ENCODE data around the gene FCHSD1. TPM values are rescaled to one million over a fixed set of nuclear protein-coding genes. Genes with fewer than 3 reads are reported as not detected.

Gene FCHSD1
- total RNA-seq (2012; rRNA removed) (32.8 and 33.2 TPM in 2 replicates), polyA plus RNA-seq (2012; rRNA removed) (58.7 and 62.1 TPM in 2 replicates), Bru-seq, nascent RNA (percentile 69 among the genes with signal in this experiment), BruChase-seq, experiment 1, labeled RNA remaining after a 6-hour chase (percentile 72 among the genes with signal in this experiment), BruChase-seq, experiment 2, labeled RNA remaining after a 2-hour chase (percentile 81 among the genes with signal in this experiment)
- polyA plus RNA-seq (2012; cell fraction: cytosol; rRNA removed) = 28.5 and 58.9 TPM in 2 replicates
- polyA plus RNA-seq (2012; cell fraction: nucleus; rRNA removed; ENCODE audit: low replicate concordance) = 598 and 798 TPM in 2 replicates
- long read RNA-seq, partial matches to known transcripts = 7 of 27 reads
- long read RNA-seq, other reads (novel, unspliced or antisense) = 19 of 27 reads

GRCh38 chr5:141650851-141651727, at the start of gene FCHSD1:
Gene FCHSD1, minus strand, starts transcription at chr5:141651418. Its CDS starts 50 bp downstream, at chr5:141651368.
- no peak within 1 kb of the TSS for H2BK20ac ChIP-seq (ENCODE audit: low read depth, low read length)
- peak within 1 kb of the TSS; percentile 92 for H2AK5ac ChIP-seq (ENCODE audit: low read depth, low read length)
- peaks cover 30% of the 10 kb centered on the region for H3K36me3 ChIP-seq (ENCODE audit: control insufficient read depth, insufficient read depth, low read length)
- ChIA-PET CTCF (no interaction called here), POLR2A (ENCODE audit: unreplicated experiment) (interaction anchor here (0.6 kb wide), 1 partner anchor 32 kb away, joined by 6 read pairs; the partner anchor contains the start of gene DIAPH1)
- peaks cover 13% of the 10 kb centered on the region; the same call in 1 of the 2 replicates for H3K4me1 ChIP-seq (ENCODE audit: control insufficient read depth, insufficient read depth, low read length)
- TF ChIP-seq POLR2A (IDR thresholded peaks at IDR 0.05; ENCODE audit: low read depth, low read length) (peak; percentile 62), RCOR1 (IDR thresholded peaks at IDR 0.05; ENCODE audit: insufficient replicate concordance, low read length) (no peak)
- H2BK120ac ChIP-seq (ENCODE audit: low read depth, low read length) = 0 out of 2 replicates have a peak within 1 kb of the TSS, but pooled peaks have one; percentile 1
- peak within 1 kb of the TSS; percentile 93 for H3K9ac ChIP-seq (ENCODE audit: low read depth, low read length)
- H4K8ac ChIP-seq (ENCODE audit: low read depth in 2 of 2, low read length in 2 of 2) = peak within 1 kb of the TSS; percentile 84 to 98; a peak in 3 of 4 replicates
- H3K79me1 ChIP-seq (ENCODE audit: low read depth in 1 of 2, low read length in 2 of 2) = peaks cover 10 to 17% of the 10 kb centered on the region in 2 experiments
- no peaks in the 10 kb centered on the region; the same call in 1 of the 2 replicates for H3K9me1 ChIP-seq (ENCODE audit: insufficient read depth, low read length)
- no TSS peak for BruUV-seq (replicated peaks)
- peaks cover 3% of the 10 kb centered on the region; the same call in 1 of the 2 replicates for H4K20me1 ChIP-seq (ENCODE audit: insufficient read depth, low read length)
- in situ Hi-C loops (cut with MboI; ENCODE audit: low sequenced_read_pairs) (no loop called here), intact Hi-C loops (cut with micrococcal nuclease) (no loop called here), dilution Hi-C loops (cut with HindIII; ENCODE audit: low sequenced_read_pairs, unreplicated experiment) (no loop called here)
- peak; percentile 75 for DNase-seq
- H2BK15ac ChIP-seq (ENCODE audit: low read depth, low read length) = peak within 1 kb of the TSS; percentile 36; the same call in 1 of the 3 replicates
- peak within 1 kb of the TSS; percentile 37 for H2BK5ac ChIP-seq (ENCODE audit: low read depth, low read length, poor library complexity, severe bottlenecking)
- peak within 1 kb of the TSS; percentile 60; the same call in 1 of the 2 replicates for H3K27ac ChIP-seq (ENCODE audit: insufficient read depth, low read length)
- no peaks in the 10 kb centered on the region for H3K9me3 ChIP-seq (ENCODE audit: control insufficient read depth, insufficient read depth, low read length)
- peak within 1 kb of the TSS; percentile 87 for H4K5ac ChIP-seq (ENCODE audit: low read depth, low read length)
- H3K23ac ChIP-seq (ENCODE audit: low read depth, low read length) = peak within 1 kb of the TSS; percentile 18; the same call in 1 of the 2 replicates
- 1% methylated on average over 21 of the region's 50 CpGs; no CpG with 5 or more reads in 1 of the 2 experiments for WGBS, 2 experiments (ENCODE audit: extremely low coverage in 2 of 2, insufficient read length in 1 of 2)
- H2AK9ac ChIP-seq (replicated peaks; ENCODE audit: low read depth, low read length, poor library complexity) = peak within 1 kb of the TSS; percentile 91
- H3K56ac ChIP-seq (ENCODE audit: extremely low read depth, insufficient read depth, low read length) = no peak within 1 kb of the TSS
- H3K4ac ChIP-seq (ENCODE audit: low read depth, low read length) = peak within 1 kb of the TSS; percentile 73
- H3K4me3 ChIP-seq (ENCODE audit: insufficient read depth, low read depth, low read length) = peak within 1 kb of the TSS; percentile 78
- H3K14ac ChIP-seq (replicated peaks; ENCODE audit: low read depth, low read length) = peak within 1 kb of the TSS; percentile 71
- ATAC-seq (ENCODE audit: low read depth) = peak; percentile 96
- peak within 1 kb of the TSS; percentile 95 for H3K4me2 ChIP-seq (ENCODE audit: low read depth, low read length)
- H4K91ac ChIP-seq (ENCODE audit: insufficient read depth, low read depth, low read length) = peak within 1 kb of the TSS; percentile 31
- H3K18ac ChIP-seq (ENCODE audit: low read depth, low read length) = peak within 1 kb of the TSS; percentile 40
- no peaks in the 10 kb centered on the region for H3K27me3 ChIP-seq (ENCODE audit: control insufficient read depth, insufficient read depth, low read length)
- peak within 1 kb of the TSS; percentile 93 for H2AFZ ChIP-seq (replicated peaks; ENCODE audit: low read length, poor library complexity)

All from IMR-90 (cell line).